ENCODE results near the gene SLC35F3. TPM values are rescaled to one million over a fixed set of nuclear protein-coding genes. Genes with fewer than 3 reads are reported as not detected.

Gene SLC35F3
- total RNA-seq, 2 experiments from 2014 or later = not detected

DNA sequence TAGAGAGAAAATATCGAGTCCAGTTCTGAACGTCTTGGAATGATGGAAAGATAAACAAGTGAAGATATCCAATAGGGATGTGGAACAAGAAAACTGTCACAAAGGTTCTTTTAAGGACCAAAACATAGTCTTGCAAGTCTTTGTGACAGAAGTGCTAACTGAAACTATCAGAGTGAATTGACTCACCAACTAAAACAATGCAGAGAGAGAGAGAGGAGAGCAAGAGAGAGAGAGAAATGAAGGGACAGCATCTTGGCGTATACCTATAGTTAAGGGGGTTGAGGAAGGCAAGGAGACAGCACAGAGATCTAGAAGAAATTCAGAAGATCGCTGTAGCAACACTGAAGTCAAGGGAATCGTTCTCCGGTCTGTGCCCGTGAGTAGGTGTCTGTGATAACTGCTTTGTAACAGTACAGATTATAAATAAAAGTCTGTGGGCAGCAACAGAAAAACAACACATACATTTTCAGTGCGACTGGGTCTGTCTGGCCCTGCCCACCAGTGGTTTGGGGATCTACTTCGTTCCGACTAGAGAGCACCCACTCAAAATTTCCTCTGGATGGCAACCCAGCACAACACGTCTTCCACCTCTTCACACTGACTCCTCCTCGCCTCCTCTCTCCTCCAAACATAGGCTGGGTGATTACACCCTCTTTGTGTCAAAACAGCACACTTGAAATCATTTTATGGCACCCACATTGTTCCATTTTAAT lies 464.0 kb downstream of the SLC35F3 start:
- ChIA-PET POLR2A (no interaction called here), CTCF (ENCODE audit: unreplicated experiment) (no interaction called here)
- Histone ChIP-seq H4K20me1 (ENCODE audit: insufficient read depth, low read length) (no peaks in the 10 kb centered on the region), H3K36me3 (ENCODE audit: insufficient read depth, low read length) (0 out of 2 replicates have a peak, but pooled peaks cover 4% of the 10 kb centered on the region), H3K4me2 (ENCODE audit: low read length) (no peak overlapping the region), H3K4me1 (ENCODE audit: insufficient read depth, low read length, poor library complexity, severe bottlenecking) (peaks cover 23% of the 10 kb centered on the region), H3K79me2 (ENCODE audit: insufficient read depth, low read depth, low read length) (peaks cover 18% of the 10 kb centered on the region; the same call in 1 of the 2 replicates), H3K9me3 (ENCODE audit: low read length) (no peaks in the 10 kb centered on the region), H3K27ac (ENCODE audit: low read depth, low read length, poor library complexity, severe bottlenecking) (no peak overlapping the region), H3K9me2 (ENCODE audit: insufficient read depth, low read length) (no peaks in the 10 kb centered on the region), H2AFZ (ENCODE audit: low read length) (no peak overlapping the region), H3K4me3 (ENCODE audit: low read depth, low read length, poor library complexity, severe bottlenecking) (no peak overlapping the region)
- intact Hi-C loops (cut with micrococcal nuclease; ENCODE audit: unreplicated experiment) = no loop called here
- BruUV-seq (replicated peaks) = no TSS peak
- DNase-seq (ENCODE audit: low spot score) = no peak
- no peak for TF ChIP-seq EZH2phosphoT487 (IDR thresholded peaks at IDR 0.05; ENCODE audit: borderline replicate concordance, low read depth, low read length)
- TF ChIP-seq, protein P1, sequence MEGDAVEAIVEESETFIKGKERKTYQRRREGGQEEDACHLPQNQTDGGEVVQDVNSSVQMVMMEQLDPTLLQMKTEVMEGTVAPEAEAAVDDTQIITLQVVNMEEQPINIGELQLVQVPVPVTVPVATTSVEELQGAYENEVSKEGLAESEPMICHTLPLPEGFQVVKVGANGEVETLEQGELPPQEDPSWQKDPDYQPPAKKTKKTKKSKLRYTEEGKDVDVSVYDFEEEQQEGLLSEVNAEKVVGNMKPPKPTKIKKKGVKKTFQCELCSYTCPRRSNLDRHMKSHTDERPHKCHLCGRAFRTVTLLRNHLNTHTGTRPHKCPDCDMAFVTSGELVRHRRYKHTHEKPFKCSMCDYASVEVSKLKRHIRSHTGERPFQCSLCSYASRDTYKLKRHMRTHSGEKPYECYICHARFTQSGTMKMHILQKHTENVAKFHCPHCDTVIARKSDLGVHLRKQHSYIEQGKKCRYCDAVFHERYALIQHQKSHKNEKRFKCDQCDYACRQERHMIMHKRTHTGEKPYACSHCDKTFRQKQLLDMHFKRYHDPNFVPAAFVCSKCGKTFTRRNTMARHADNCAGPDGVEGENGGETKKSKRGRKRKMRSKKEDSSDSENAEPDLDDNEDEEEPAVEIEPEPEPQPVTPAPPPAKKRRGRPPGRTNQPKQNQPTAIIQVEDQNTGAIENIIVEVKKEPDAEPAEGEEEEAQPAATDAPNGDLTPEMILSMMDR (conservative IDR thresholded peaks at IDR 0.05; ENCODE audit: low read length) = no peak

DNA sequence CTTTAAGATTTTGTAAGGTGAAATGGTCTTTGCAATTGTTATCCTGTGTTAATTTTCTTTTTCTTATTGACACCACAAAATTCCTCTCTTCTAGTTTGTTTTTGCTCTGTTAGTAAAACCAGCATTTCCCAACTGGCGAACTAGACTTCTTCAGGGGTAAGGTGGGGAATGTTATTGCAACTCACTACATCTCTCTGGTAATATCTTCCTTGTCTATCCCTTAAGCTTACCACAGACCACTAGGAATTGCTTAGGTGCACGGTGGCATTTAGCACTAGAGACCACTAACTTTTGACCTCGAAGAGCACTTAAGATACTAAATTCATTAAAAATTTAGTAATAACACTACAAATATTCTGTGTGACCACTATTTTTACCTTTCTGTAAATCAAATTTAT lies 464.6 kb downstream of the SLC35F3 start:
- Histone ChIP-seq H3K36me3 (ENCODE audit: insufficient read depth, low read length) (0 out of 2 replicates have a peak, but pooled peaks cover 4% of the 10 kb centered on the region), H2AFZ (ENCODE audit: low read length) (no peak overlapping the region), H3K4me3 (ENCODE audit: low read depth, low read length, poor library complexity, severe bottlenecking) (no peak overlapping the region), H3K9me3 (ENCODE audit: low read length) (no peaks in the 10 kb centered on the region), H3K9me2 (ENCODE audit: insufficient read depth, low read length) (no peaks in the 10 kb centered on the region), H3K79me2 (ENCODE audit: insufficient read depth, low read depth, low read length) (peaks cover 21% of the 10 kb centered on the region; the same call in 1 of the 2 replicates), H4K20me1 (ENCODE audit: insufficient read depth, low read length) (no peaks in the 10 kb centered on the region), H3K27ac (ENCODE audit: low read depth, low read length, poor library complexity, severe bottlenecking) (no peak overlapping the region), H3K4me2 (ENCODE audit: low read length) (no peak overlapping the region), H3K4me1 (ENCODE audit: insufficient read depth, low read length, poor library complexity, severe bottlenecking) (peaks cover 23% of the 10 kb centered on the region)
- POLR2A ChIA-PET = interaction anchor here (1.6 kb wide), 1 partner anchor 12 kb away, joined by 7 read pairs; no protein-coding TSS in a partner anchor
- intact Hi-C loops (cut with micrococcal nuclease; ENCODE audit: unreplicated experiment) = no loop called here
- no peak for DNase-seq (ENCODE audit: low spot score)
- no TSS peak for BruUV-seq (replicated peaks)
- CTCF ChIA-PET (ENCODE audit: unreplicated experiment) = no interaction called here
- TF ChIP-seq, protein P1 (conservative IDR thresholded peaks at IDR 0.05; ENCODE audit: low read length) = no peak

DNA sequence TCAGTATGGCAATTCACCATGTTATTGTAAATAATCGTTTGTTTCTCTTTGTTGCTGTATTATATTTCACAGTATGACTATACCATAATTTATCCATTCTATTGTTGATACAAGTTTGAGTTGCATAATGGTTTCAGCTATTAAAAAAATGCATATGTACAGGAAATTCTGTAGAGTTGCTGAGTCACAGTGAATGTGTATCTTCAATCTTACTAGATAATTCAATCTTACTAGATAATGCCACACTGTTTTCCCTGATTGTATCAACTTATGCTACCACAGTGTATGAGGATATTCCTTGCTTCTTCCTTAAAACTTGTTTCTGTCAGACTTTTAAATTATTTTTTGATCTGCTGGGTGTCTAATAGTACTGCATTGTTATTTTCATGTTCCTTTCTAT lies 465.3 kb downstream of the SLC35F3 start:
- DNase-seq (ENCODE audit: low spot score) = no peak
- Histone ChIP-seq H3K4me2 (ENCODE audit: low read length) (no peak overlapping the region), H3K36me3 (ENCODE audit: insufficient read depth, low read length) (no peaks in the 10 kb centered on the region), H4K20me1 (ENCODE audit: insufficient read depth, low read length) (no peaks in the 10 kb centered on the region), H3K9me2 (ENCODE audit: insufficient read depth, low read length) (no peaks in the 10 kb centered on the region), H3K27ac (ENCODE audit: low read depth, low read length, poor library complexity, severe bottlenecking) (no peak overlapping the region), H3K4me1 (ENCODE audit: insufficient read depth, low read length, poor library complexity, severe bottlenecking) (peaks cover 29% of the 10 kb centered on the region), H2AFZ (ENCODE audit: low read length) (no peak overlapping the region), H3K9me3 (ENCODE audit: low read length) (no peaks in the 10 kb centered on the region), H3K79me2 (ENCODE audit: insufficient read depth, low read depth, low read length) (peaks cover 28% of the 10 kb centered on the region; the same call in 1 of the 2 replicates), H3K4me3 (ENCODE audit: low read depth, low read length, poor library complexity, severe bottlenecking) (no peak overlapping the region)
- CTCF ChIA-PET (ENCODE audit: unreplicated experiment) = no interaction called here
- no peak for TF ChIP-seq EZH2phosphoT487 (IDR thresholded peaks at IDR 0.05; ENCODE audit: borderline replicate concordance, low read depth, low read length)
- TF ChIP-seq, protein P1 (conservative IDR thresholded peaks at IDR 0.05; ENCODE audit: low read length) = no peak
- BruUV-seq (replicated peaks) = no TSS peak
- intact Hi-C loops (cut with micrococcal nuclease; ENCODE audit: unreplicated experiment) = loop anchor here (5.0 kb wide), 1 partner anchor 243 kb away; the partner anchor contains the start of gene IRF2BP2
- POLR2A ChIA-PET = interaction anchor here (1.1 to 1.6 kb wide), 2 partner anchors 13 to 111 kb away, joined by 3 to 7 read pairs; no protein-coding TSS in a partner anchor
